Measurements from ENCODE around the gene KDM4C.

The KDM4C gene

GRCh38 chr9:7137040-7137439 is 379.3 kb downstream of the KDM4C start:
- H3K4me3 ChIP-seq (ENCODE audit: low read depth, low read length), result no peak overlapping the region
- no peak for TF ChIP-seq CTCF (IDR thresholded peaks at IDR 0.05; ENCODE audit: borderline replicate concordance, insufficient read depth, low read depth, low read length)

GRCh38 chr9:7137571-7137970 is 379.8 kb downstream of the KDM4C start:
- H3K4me3 ChIP-seq (ENCODE audit: low read depth, low read length), result no peak overlapping the region
- TF ChIP-seq CTCF (IDR thresholded peaks at IDR 0.05; ENCODE audit: borderline replicate concordance, insufficient read depth, low read depth, low read length), result no peak

- TF ChIP-seq CTCF (IDR thresholded peaks at IDR 0.05; ENCODE audit: borderline replicate concordance, insufficient read depth, low read depth, low read length), result no peak
- no peak overlapping the region for H3K4me3 ChIP-seq (ENCODE audit: low read depth, low read length)
Observed at GRCh38 chr9:7139886-7140285, 382.1 kb downstream of the KDM4C start.

- no peak overlapping the region for H3K4me3 ChIP-seq (ENCODE audit: low read depth, low read length)
- TF ChIP-seq CTCF (IDR thresholded peaks at IDR 0.05; ENCODE audit: borderline replicate concordance, insufficient read depth, low read depth, low read length), result no peak
Observed at GRCh38 chr9:7140401-7140800, 382.6 kb downstream of the KDM4C start.

- TF ChIP-seq CTCF (IDR thresholded peaks at IDR 0.05; ENCODE audit: borderline replicate concordance, insufficient read depth, low read depth, low read length), result no peak
- no peak overlapping the region for H3K4me3 ChIP-seq (ENCODE audit: low read depth, low read length)
Observed at GRCh38 chr9:7143645-7144200, 385.9 kb downstream of the KDM4C start.

- no peak overlapping the region for H3K4me3 ChIP-seq (ENCODE audit: low read depth, low read length)
- TF ChIP-seq CTCF (IDR thresholded peaks at IDR 0.05; ENCODE audit: borderline replicate concordance, insufficient read depth, low read depth, low read length), result no peak
Observed at GRCh38 chr9:7144265-7145046, 386.7 kb downstream of the KDM4C start.
